NCI-H1048 (cell line): ENCODE measurements around the gene CDR2L.
"Not testable (repeated sequence)": the region's sequence is repeated elsewhere in the genome, so short reads cannot be mapped to it uniquely, and the experiment has no call there.

Source experiments
- DNase-seq: peaks from one replicate; lab custom pipeline; 2025; lab: John Stamatoyannopoulos, UW

Gene CDR2L

GRCh38 chr17:75044716-75045115 lies 57.3 kb downstream of the CDR2L start:
- DNase-seq = no peak

GRCh38 chr17:75045946-75046406 lies 58.5 kb downstream of the CDR2L start:
- not testable (repeated sequence) for DNase-seq

- peak; percentile 92 for DNase-seq
These were observed 59.2 kb downstream of the CDR2L start, which contains the start of the genes ATP5PD and KCTD2 for GRCh38 chr17:75046407-75047289. ATP5PD (minus strand) TSS chr17:75046969; CDS start chr17:75042650, 4,319 bp downstream. KCTD2 (plus strand) TSS chr17:75047225; CDS start chr17:75047251, 26 bp downstream.

- DNase-seq = no peak
These were observed 60.1 kb downstream of the CDR2L start for GRCh38 chr17:75047398-75048098.

- no peak for DNase-seq
These were observed 60.9 kb downstream of the CDR2L start for GRCh38 chr17:75048249-75048878.

- DNase-seq = no peak
These were observed 61.6 kb downstream of the CDR2L start for GRCh38 chr17:75049057-75049456.

- DNase-seq = no peak
These were observed 62.3 kb downstream of the CDR2L start for GRCh38 chr17:75049706-75050105.

- DNase-seq = no peak
These were observed 64.5 kb downstream of the CDR2L start for GRCh38 chr17:75051941-75052340.
